DND-41 (cell line): ENCODE data around the gene ACOXL.

Experiments
- ATAC-seq: fragments of 200-7000 bp; cut with Tn5 transposase; 3 replicates; pipeline ENCODE4 v1.9.1; 2021; ENCODE audit warnings: low read depth; ENCODE audit not compliant: insufficient read depth
- DNase-seq: peaks from one replicate; pipeline ENCODE4 v3.0.0-alpha.2; 2020
- H2AFZ ChIP-seq: 2 replicates; pipeline ENCODE4 v1.6.0; 2012; ENCODE audit warnings: low read depth, low read length
- H3K27ac ChIP-seq: 2 replicates; pipeline ENCODE4 v1.5.1; 2012; ENCODE audit warnings: low read length, inconsistent platforms
- H3K27me3 ChIP-seq: fragments of 200-600 bp; sonication (generic); 2 replicates; pipeline ENCODE4 v1.6.0; 2012; ENCODE audit warnings: low read length, mild to moderate bottlenecking, inconsistent platforms; ENCODE audit not compliant: insufficient read depth, poor library complexity
- H3K36me3 ChIP-seq: 2 replicates; pipeline ENCODE4 v1.5.1; 2012; ENCODE audit warnings: low read length, inconsistent platforms; ENCODE audit not compliant: insufficient read depth
- H3K4me1 ChIP-seq: 2 replicates; pipeline ENCODE4 v1.5.1; 2012; ENCODE audit warnings: mild to moderate bottlenecking, low read length; ENCODE audit not compliant: insufficient read depth
- H3K4me2 ChIP-seq: 2 replicates; pipeline ENCODE4 v1.6.0; 2012; ENCODE audit warnings: mild to moderate bottlenecking, moderate library complexity, low read length, inconsistent platforms; ENCODE audit not compliant: insufficient read depth
- H3K4me3 ChIP-seq, 2 experiments: fragments of 200-600 bp in 1 of 2; shearing (Covaris generic) in 1 of 2; 2 replicates each; pipeline ENCODE4 v1.5.1; 2012 to 2016; ENCODE audit warnings: inconsistent platforms in 2 of 2, low read length in 2 of 2, mild to moderate bottlenecking in 2 of 2, low read depth in 1 of 2, moderate library complexity in 1 of 2
- H3K79me2 ChIP-seq: 2 replicates; pipeline ENCODE4 v1.6.0; 2012; ENCODE audit warnings: low read length, inconsistent platforms; ENCODE audit not compliant: insufficient read depth
- H3K9ac ChIP-seq: 2 replicates; pipeline ENCODE4 v1.6.0; 2012; ENCODE audit warnings: low read depth, mild to moderate bottlenecking, inconsistent platforms, low read length, moderate library complexity
- H3K9me3 ChIP-seq: 2 replicates; pipeline ENCODE4 v1.5.1; 2012; ENCODE audit warnings: low read length, moderate library complexity, mild to moderate bottlenecking, inconsistent platforms; ENCODE audit not compliant: insufficient read depth, severe bottlenecking
- H4K20me1 ChIP-seq: 2 replicates; pipeline ENCODE4 v1.6.0; 2012; ENCODE audit warnings: low read length; ENCODE audit not compliant: insufficient read depth
- CTCF ChIP-seq: IDR thresholded peaks from 2 replicates; pipeline ENCODE4 v1.5.1; 2012; ENCODE audit warnings: borderline replicate concordance, low read length, moderate library complexity, mild to moderate bottlenecking; ENCODE audit not compliant: poor library complexity, severe bottlenecking; ENCODE audit errors: extremely low read depth
- EZH2 ChIP-seq: IDR thresholded peaks from 3 replicates; pipeline ENCODE4 v1.6.1; 2012; ENCODE audit warnings: borderline replicate concordance, low read depth, mild to moderate bottlenecking, moderate library complexity, low read length, inconsistent platforms; ENCODE audit not compliant: severe bottlenecking

Gene ACOXL

GRCh38 chr2:110829413-110830146 is 97.2 kb downstream of the ACOXL start:
- peak overlapping the region; percentile 60 for H3K27ac ChIP-seq
- TF ChIP-seq EZH2 = no peak
- TF ChIP-seq CTCF = no peak
- no peak overlapping the region for H3K4me2 ChIP-seq
- no peaks in the 10 kb centered on the region for H4K20me1 ChIP-seq
- no peaks in the 10 kb centered on the region for H3K36me3 ChIP-seq
- H3K4me1 ChIP-seq = peaks cover 37% of the 10 kb centered on the region
- no peaks in the 10 kb centered on the region for H3K27me3 ChIP-seq
- no peak for ATAC-seq
- H3K79me2 ChIP-seq = no peaks in the 10 kb centered on the region
- H3K9me3 ChIP-seq = peaks cover 3% of the 10 kb centered on the region
- no peak overlapping the region for H3K4me3 ChIP-seq
- no peak for DNase-seq
- H2AFZ ChIP-seq = no peak overlapping the region
- H3K9ac ChIP-seq = no peak overlapping the region

DNA sequence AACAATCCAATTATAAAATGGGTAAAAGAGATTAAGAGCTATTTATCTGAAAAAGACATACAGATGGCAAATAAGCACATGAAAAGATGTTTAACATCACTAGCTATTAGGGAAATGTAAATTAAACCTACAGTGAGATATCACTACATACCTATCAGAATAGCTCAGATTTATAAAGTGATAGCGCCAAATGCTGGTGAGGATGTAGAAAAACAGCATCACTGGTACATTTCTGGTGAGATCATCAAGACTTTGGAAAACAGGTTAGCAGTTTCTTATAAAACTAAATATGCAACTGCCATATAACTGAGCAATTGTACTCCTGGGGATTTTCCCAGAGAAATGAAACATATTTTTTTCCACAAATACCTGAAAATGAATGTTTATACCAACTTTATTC is 100.4 kb downstream of the ACOXL start:
- no peak overlapping the region for H3K4me3 ChIP-seq
- ATAC-seq = no peak
- TF ChIP-seq CTCF = peak; percentile 33
- TF ChIP-seq EZH2 = no peak
- no peaks in the 10 kb centered on the region for H3K27me3 ChIP-seq
- no peaks in the 10 kb centered on the region for H3K9me3 ChIP-seq
- no peaks in the 10 kb centered on the region for H3K79me2 ChIP-seq
- H3K36me3 ChIP-seq = no peaks in the 10 kb centered on the region
- no peak overlapping the region for H3K4me2 ChIP-seq
- no peak for DNase-seq
- H4K20me1 ChIP-seq = no peaks in the 10 kb centered on the region
- H3K4me1 ChIP-seq = peaks cover 36% of the 10 kb centered on the region
- no peak overlapping the region for H3K9ac ChIP-seq
- H2AFZ ChIP-seq = no peak overlapping the region
- H3K27ac ChIP-seq = no peak overlapping the region

- Histone ChIP-seq H3K79me2 (no peaks in the 10 kb centered on the region), H3K36me3 (no peaks in the 10 kb centered on the region), H3K27me3 (no peaks in the 10 kb centered on the region), H3K9ac (no peak overlapping the region), H3K9me3 (no peaks in the 10 kb centered on the region), H4K20me1 (no peaks in the 10 kb centered on the region), H2AFZ (0 out of 2 replicates have a peak overlapping the region, but pooled peaks have one; percentile 17), H3K4me3 (no peak overlapping the region), H3K27ac (peak overlapping the region; percentile 28; the same call in 1 of the 2 replicates), H3K4me2 (no peak overlapping the region), H3K4me1 (peaks cover 37% of the 10 kb centered on the region)
- TF ChIP-seq EZH2 = no peak
- TF ChIP-seq CTCF = no peak
- no peak for DNase-seq
- no peak for ATAC-seq
These were observed 101.9 kb downstream of the ACOXL start for GRCh38 chr2:110834134-110834827.
